Panc1 (cell line): ENCODE measurements around the gene ANXA3.

ENCODE experiments used
- POLR2AphosphoS5 ChIP-seq: IDR thresholded peaks from 2 replicates; pipeline ENCODE4 v1.6.1; 2012; ENCODE audit warnings: mild to moderate bottlenecking, low read depth, low read length, moderate library complexity
- SIN3A ChIP-seq: IDR thresholded peaks from 2 replicates; pipeline ENCODE4 v1.6.1; 2012; ENCODE audit warnings: low read depth, mild to moderate bottlenecking, low read length, moderate library complexity, borderline replicate concordance; ENCODE audit not compliant: insufficient read depth
- TCF7L2 ChIP-seq: IDR thresholded peaks from 2 replicates; pipeline ENCODE4 v1.6.1; 2011; ENCODE audit warnings: mild to moderate bottlenecking, low read depth, low read length, inconsistent platforms
- TF ChIP-seq, protein P1 (sequence below), 2 experiments: IDR thresholded peaks; 2 replicates each; pipeline ENCODE4 v1.6.1; 2011 to 2012; ENCODE audit warnings: low read depth in 2 of 2, control low read depth in 1 of 2, low read length in 1 of 2, mild to moderate bottlenecking in 1 of 2, moderate library complexity in 1 of 2; ENCODE audit not compliant: insufficient read depth in 1 of 2
- TF ChIP-seq, protein P2 (sequence below): fragments of 450-650 bp; IDR thresholded peaks from 2 replicates; pipeline ENCODE4 v1.5.1; 2017; ENCODE audit warnings: mild to moderate bottlenecking

DNA sequence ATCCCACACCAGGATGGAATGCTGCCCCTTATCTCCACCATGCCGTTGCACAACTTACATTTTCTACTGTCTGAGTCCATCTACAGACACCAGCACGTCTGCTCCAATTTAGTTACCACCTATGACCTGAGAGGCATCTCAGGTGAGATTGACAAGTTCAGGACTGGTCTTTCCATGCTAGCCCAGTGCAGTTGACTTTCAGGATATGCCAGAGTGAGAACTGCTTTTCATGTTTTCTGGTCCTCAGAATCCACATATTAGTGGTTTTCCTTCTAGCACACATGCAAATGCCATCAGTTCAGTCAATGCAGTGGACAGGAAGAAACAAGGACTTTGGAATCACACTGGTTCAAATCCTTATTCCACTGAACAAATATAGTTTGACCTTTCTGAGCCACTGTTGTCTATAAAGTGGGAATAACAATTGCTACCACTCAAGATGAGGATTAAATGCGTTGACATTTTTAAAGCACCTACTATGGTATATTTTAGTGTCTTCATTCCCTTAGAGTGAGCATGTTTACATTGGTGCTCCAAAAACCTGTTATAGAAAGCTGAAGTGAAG is 38.1 kb upstream of the ANXA3 start:
- TF ChIP-seq, protein P1, sequence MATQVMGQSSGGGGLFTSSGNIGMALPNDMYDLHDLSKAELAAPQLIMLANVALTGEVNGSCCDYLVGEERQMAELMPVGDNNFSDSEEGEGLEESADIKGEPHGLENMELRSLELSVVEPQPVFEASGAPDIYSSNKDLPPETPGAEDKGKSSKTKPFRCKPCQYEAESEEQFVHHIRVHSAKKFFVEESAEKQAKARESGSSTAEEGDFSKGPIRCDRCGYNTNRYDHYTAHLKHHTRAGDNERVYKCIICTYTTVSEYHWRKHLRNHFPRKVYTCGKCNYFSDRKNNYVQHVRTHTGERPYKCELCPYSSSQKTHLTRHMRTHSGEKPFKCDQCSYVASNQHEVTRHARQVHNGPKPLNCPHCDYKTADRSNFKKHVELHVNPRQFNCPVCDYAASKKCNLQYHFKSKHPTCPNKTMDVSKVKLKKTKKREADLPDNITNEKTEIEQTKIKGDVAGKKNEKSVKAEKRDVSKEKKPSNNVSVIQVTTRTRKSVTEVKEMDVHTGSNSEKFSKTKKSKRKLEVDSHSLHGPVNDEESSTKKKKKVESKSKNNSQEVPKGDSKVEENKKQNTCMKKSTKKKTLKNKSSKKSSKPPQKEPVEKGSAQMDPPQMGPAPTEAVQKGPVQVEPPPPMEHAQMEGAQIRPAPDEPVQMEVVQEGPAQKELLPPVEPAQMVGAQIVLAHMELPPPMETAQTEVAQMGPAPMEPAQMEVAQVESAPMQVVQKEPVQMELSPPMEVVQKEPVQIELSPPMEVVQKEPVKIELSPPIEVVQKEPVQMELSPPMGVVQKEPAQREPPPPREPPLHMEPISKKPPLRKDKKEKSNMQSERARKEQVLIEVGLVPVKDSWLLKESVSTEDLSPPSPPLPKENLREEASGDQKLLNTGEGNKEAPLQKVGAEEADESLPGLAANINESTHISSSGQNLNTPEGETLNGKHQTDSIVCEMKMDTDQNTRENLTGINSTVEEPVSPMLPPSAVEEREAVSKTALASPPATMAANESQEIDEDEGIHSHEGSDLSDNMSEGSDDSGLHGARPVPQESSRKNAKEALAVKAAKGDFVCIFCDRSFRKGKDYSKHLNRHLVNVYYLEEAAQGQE (IDR thresholded peaks at IDR 0.05; ENCODE audit: insufficient read depth in 1 of 2, low read depth in 2 of 2, low read length in 1 of 2), result no peak
- TF ChIP-seq, protein P2, sequence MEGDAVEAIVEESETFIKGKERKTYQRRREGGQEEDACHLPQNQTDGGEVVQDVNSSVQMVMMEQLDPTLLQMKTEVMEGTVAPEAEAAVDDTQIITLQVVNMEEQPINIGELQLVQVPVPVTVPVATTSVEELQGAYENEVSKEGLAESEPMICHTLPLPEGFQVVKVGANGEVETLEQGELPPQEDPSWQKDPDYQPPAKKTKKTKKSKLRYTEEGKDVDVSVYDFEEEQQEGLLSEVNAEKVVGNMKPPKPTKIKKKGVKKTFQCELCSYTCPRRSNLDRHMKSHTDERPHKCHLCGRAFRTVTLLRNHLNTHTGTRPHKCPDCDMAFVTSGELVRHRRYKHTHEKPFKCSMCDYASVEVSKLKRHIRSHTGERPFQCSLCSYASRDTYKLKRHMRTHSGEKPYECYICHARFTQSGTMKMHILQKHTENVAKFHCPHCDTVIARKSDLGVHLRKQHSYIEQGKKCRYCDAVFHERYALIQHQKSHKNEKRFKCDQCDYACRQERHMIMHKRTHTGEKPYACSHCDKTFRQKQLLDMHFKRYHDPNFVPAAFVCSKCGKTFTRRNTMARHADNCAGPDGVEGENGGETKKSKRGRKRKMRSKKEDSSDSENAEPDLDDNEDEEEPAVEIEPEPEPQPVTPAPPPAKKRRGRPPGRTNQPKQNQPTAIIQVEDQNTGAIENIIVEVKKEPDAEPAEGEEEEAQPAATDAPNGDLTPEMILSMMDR, result no peak
- TF ChIP-seq POLR2AphosphoS5, result no peak
- TF ChIP-seq SIN3A, result no peak
- TF ChIP-seq TCF7L2, result no peak
